ENCODE data around the gene SAV1. TPM values are rescaled to one million over a fixed set of nuclear protein-coding genes. Genes with fewer than 3 reads are reported as not detected.

The SAV1 gene
- total RNA-seq, 1 experiment from 2014 or later, result 34.7 TPM

DNA sequence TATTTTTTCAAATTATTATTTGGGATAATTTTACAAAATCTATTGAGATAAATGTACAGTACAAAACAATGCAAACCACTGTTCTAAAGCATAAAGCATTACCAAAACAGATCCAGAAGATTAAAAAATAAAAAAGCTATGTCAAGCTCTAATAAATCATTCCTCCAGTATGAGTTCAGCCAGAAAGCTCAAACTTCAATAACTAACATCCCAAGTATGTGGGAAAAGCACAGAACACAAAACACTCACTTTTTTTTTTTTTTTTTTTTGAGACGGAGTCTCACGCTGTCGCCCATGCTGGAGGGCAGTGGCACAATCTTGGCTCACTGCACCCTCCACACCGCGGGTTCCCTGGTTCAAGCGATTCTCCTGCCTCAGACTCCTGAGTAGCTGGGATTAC is 11.3 kb downstream of the SAV1 start:
- Mint-ChIP-seq H3K36me3 (ENCODE audit: insufficient read depth, unreplicated experiment) (peaks cover 28% of the 10 kb centered on the region), H3K4me3 (ENCODE audit: unreplicated experiment) (no peak overlapping the region), H3K27me3 (ENCODE audit: insufficient read depth, unreplicated experiment) (no peaks in the 10 kb centered on the region), H3K4me1 (ENCODE audit: insufficient read depth, unreplicated experiment) (peaks cover 35% of the 10 kb centered on the region), H3K27ac (ENCODE audit: low read depth, unreplicated experiment) (no peak overlapping the region), H3K9me3 (ENCODE audit: unreplicated experiment) (no peaks in the 10 kb centered on the region)
- intact Hi-C loops (cut with micrococcal nuclease), result no loop called here
- TF ChIP-seq, protein P1, sequence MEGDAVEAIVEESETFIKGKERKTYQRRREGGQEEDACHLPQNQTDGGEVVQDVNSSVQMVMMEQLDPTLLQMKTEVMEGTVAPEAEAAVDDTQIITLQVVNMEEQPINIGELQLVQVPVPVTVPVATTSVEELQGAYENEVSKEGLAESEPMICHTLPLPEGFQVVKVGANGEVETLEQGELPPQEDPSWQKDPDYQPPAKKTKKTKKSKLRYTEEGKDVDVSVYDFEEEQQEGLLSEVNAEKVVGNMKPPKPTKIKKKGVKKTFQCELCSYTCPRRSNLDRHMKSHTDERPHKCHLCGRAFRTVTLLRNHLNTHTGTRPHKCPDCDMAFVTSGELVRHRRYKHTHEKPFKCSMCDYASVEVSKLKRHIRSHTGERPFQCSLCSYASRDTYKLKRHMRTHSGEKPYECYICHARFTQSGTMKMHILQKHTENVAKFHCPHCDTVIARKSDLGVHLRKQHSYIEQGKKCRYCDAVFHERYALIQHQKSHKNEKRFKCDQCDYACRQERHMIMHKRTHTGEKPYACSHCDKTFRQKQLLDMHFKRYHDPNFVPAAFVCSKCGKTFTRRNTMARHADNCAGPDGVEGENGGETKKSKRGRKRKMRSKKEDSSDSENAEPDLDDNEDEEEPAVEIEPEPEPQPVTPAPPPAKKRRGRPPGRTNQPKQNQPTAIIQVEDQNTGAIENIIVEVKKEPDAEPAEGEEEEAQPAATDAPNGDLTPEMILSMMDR (IDR thresholded peaks at IDR 0.05; ENCODE audit: unreplicated experiment), result no peak
- ChIA-PET POLR2A (interaction anchor here (0.9 to 3.1 kb wide), 5 partner anchors 9 to 56 kb away, joined by 3 to 38 read pairs (median 6); partner anchors contain the start of gene SAV1), CTCF (interaction anchor here (0.5 to 0.9 kb wide), 7 partner anchors 12 to 1191 kb away, joined by 3 to 5 read pairs (median 3); no protein-coding TSS in a partner anchor)
- DNase-seq (ENCODE audit: unreplicated experiment), result no peak
- BruUV-seq (replicated peaks), result no TSS peak

DNA sequence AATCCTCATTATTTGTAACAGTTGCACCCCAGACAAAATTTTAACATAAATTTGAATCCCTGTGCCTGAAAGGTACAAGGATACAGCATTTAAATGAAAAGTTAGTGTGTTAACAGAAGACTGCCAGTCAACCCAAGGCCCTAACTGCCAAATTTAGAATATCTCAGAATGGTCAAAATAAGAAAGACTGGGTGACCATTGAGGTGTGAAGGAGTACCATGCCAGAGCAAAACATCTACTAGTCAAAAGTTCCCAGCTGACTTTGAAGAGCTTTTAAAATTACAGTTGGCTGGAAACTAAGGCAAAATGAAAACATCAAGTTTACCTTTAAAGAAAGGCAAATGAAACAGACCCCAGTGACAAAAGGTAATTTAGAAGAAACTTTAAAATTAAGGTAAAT is 18.4 kb downstream of the SAV1 start:
- H3K4me3 Mint-ChIP-seq (ENCODE audit: unreplicated experiment), result no peak overlapping the region
- peaks cover 23% of the 10 kb centered on the region for H3K36me3 Mint-ChIP-seq (ENCODE audit: insufficient read depth, unreplicated experiment)
- TF ChIP-seq, protein P1 (IDR thresholded peaks at IDR 0.05; ENCODE audit: unreplicated experiment), result no peak
- intact Hi-C loops (cut with micrococcal nuclease), result no loop called here
- no peak for DNase-seq (ENCODE audit: unreplicated experiment)
- H3K27me3 Mint-ChIP-seq (ENCODE audit: insufficient read depth, unreplicated experiment), result no peaks in the 10 kb centered on the region
- ChIA-PET CTCF (interaction anchor here (0.6 to 1.6 kb wide), 5 partner anchors 16 to 312 kb away, joined by 3 to 4 read pairs (median 3); no protein-coding TSS in a partner anchor), POLR2A (interaction anchor here (0.9 to 1.9 kb wide), 3 partner anchors 9 to 49 kb away, joined by 3 to 7 read pairs (median 6); partner anchors contain the start of gene SAV1)
- H3K4me1 Mint-ChIP-seq (ENCODE audit: insufficient read depth, unreplicated experiment), result peaks cover 10% of the 10 kb centered on the region
- no TSS peak for BruUV-seq (replicated peaks)
- no peaks in the 10 kb centered on the region for H3K9me3 Mint-ChIP-seq (ENCODE audit: unreplicated experiment)
- no peak overlapping the region for H3K27ac Mint-ChIP-seq (ENCODE audit: low read depth, unreplicated experiment)

DNA sequence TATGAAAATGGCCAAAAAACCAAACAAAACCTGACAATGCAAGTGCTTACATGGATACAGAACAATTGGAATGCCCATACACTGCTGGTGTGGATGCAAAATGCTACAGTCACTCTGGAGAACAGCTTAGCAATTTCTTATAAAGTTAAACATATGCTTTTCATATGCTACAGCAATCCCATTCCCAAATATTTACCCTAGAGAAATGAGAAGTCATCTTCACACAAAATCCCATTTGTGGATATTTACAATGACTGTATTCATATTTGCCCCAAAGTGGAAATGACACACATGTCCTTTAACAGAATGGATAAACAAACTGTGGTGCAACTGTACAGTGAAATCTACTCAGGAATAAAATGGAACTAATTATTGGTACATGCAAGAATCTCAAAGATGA is 20.4 kb downstream of the SAV1 start:
- intact Hi-C loops (cut with micrococcal nuclease), result no loop called here
- no peaks in the 10 kb centered on the region for H3K27me3 Mint-ChIP-seq (ENCODE audit: insufficient read depth, unreplicated experiment)
- no peaks in the 10 kb centered on the region for H3K9me3 Mint-ChIP-seq (ENCODE audit: unreplicated experiment)
- CTCF ChIA-PET, result no interaction called here
- H3K4me3 Mint-ChIP-seq (ENCODE audit: unreplicated experiment), result no peak overlapping the region
- TF ChIP-seq, protein P1 (IDR thresholded peaks at IDR 0.05; ENCODE audit: unreplicated experiment), result no peak
- no peak overlapping the region for H3K27ac Mint-ChIP-seq (ENCODE audit: low read depth, unreplicated experiment)
- no peak for DNase-seq (ENCODE audit: unreplicated experiment)
- POLR2A ChIA-PET, result no interaction called here
- peaks cover 5% of the 10 kb centered on the region for H3K4me1 Mint-ChIP-seq (ENCODE audit: insufficient read depth, unreplicated experiment)
- peaks cover 26% of the 10 kb centered on the region for H3K36me3 Mint-ChIP-seq (ENCODE audit: insufficient read depth, unreplicated experiment)
- no TSS peak for BruUV-seq (replicated peaks)

DNA sequence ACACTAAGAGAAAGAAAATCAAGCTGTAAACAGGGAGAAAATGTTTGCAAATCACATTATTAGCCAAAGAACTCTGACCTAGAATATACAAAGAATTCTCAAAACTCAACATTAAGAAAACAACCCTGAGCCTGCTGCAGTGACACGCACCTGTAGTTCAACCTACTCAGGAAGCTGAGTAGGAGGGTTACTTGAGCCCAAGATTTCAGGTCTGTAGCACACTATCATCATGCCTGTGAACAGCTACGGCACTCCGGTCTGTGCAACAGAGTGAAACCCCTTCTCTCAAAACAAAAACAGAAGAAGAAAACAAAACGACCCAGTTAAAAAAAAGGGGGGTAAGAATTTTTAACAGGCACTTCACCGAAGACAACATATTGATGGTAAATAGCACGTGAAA is 20.8 kb downstream of the SAV1 start:
- ChIA-PET POLR2A (interaction anchor here (0.7 kb wide), 1 partner anchor 33 kb away, joined by 7 read pairs; no protein-coding TSS in a partner anchor), CTCF (interaction anchor here (0.5 to 1.6 kb wide), 2 partner anchors 28 to 105 kb away, joined by 3 to 4 read pairs; no protein-coding TSS in a partner anchor)
- peaks cover 5% of the 10 kb centered on the region for H3K4me1 Mint-ChIP-seq (ENCODE audit: insufficient read depth, unreplicated experiment)
- TF ChIP-seq, protein P1 (IDR thresholded peaks at IDR 0.05; ENCODE audit: unreplicated experiment), result no peak
- DNase-seq (ENCODE audit: unreplicated experiment), result no peak
- H3K27me3 Mint-ChIP-seq (ENCODE audit: insufficient read depth, unreplicated experiment), result no peaks in the 10 kb centered on the region
- H3K27ac Mint-ChIP-seq (ENCODE audit: low read depth, unreplicated experiment), result no peak overlapping the region
- no peak overlapping the region for H3K4me3 Mint-ChIP-seq (ENCODE audit: unreplicated experiment)
- H3K9me3 Mint-ChIP-seq (ENCODE audit: unreplicated experiment), result no peaks in the 10 kb centered on the region
- intact Hi-C loops (cut with micrococcal nuclease), result no loop called here
- BruUV-seq (replicated peaks), result no TSS peak
- H3K36me3 Mint-ChIP-seq (ENCODE audit: insufficient read depth, unreplicated experiment), result peaks cover 25% of the 10 kb centered on the region
